Activated CD4-positive, CD25-positive, alpha-beta regulatory T cell (primary cell): ENCODE results near the gene PPP1R37.

Experiments
- DNase-seq, 4 experiments: peaks; one replicate each; lab custom pipeline; 2025; lab: John Stamatoyannopoulos, UW

Gene PPP1R37

GRCh38 chr19:45071545-45071938, 21.4 kb upstream of the PPP1R37 start:
- no peak for DNase-seq

- no peak for DNase-seq
These were observed 20.8 kb upstream of the PPP1R37 start for GRCh38 chr19:45071969-45072790.

- no peak for DNase-seq
These were observed 18.2 kb upstream of the PPP1R37 start for GRCh38 chr19:45074744-45075300.

GRCh38 chr19:45075301-45076028, 17.5 kb upstream of the PPP1R37 start:
- peak in 3 of 4 experiments; percentile 20 to 35 (median 26) for DNase-seq

GRCh38 chr19:45076029-45076850, 16.7 kb upstream of the PPP1R37 start, which contains the start of gene ZNF296:
TSS of gene ZNF296 (minus strand) at chr19:45076478. CDS start at chr19:45076373, 105 bp downstream.
- DNase-seq, result peak; percentile 62 to 70 (median 68)

GRCh38 chr19:45076851-45077730, 15.9 kb upstream of the PPP1R37 start:
- DNase-seq, result no peak

- no peak for DNase-seq
These were observed 14.5 kb upstream of the PPP1R37 start for GRCh38 chr19:45078390-45079062.

- peak; percentile 70 to 73 (median 71) for DNase-seq
These were observed 13.7 kb upstream of the PPP1R37 start, which contains the start of gene GEMIN7 for GRCh38 chr19:45079063-45079910. TSS of gene GEMIN7 (plus strand) at chr19:45079260. CDS start at chr19:45090115, 10,855 bp downstream.

- no peak for DNase-seq
These were observed 13.0 kb upstream of the PPP1R37 start for GRCh38 chr19:45079911-45080370.

- no peak for DNase-seq
These were observed 10.8 kb upstream of the PPP1R37 start for GRCh38 chr19:45082170-45082569.

GRCh38 chr19:45086480-45086879, 6.5 kb upstream of the PPP1R37 start:
- DNase-seq, result no peak

- no peak for DNase-seq
These were observed 5.4 kb upstream of the PPP1R37 start for GRCh38 chr19:45087531-45087930.

- DNase-seq, result no peak
These were observed 2.9 kb upstream of the PPP1R37 start for GRCh38 chr19:45090034-45090433.

- no peak for DNase-seq
These were observed 2.4 kb upstream of the PPP1R37 start for GRCh38 chr19:45090606-45091005.

- DNase-seq, result peak; percentile 83 to 96 (median 86)
These were observed 1.7 kb upstream of the PPP1R37 start for GRCh38 chr19:45091031-45091923.

- DNase-seq, result no peak
These were observed 1.2 kb downstream of the PPP1R37 start for GRCh38 chr19:45094137-45094536.

GRCh38 chr19:45094707-45095106, 1.7 kb downstream of the PPP1R37 start:
- no peak for DNase-seq
